ENCODE results near the gene SOX10. TPM values are rescaled to one million over a fixed set of nuclear protein-coding genes. Genes with fewer than 3 reads are reported as not detected.

Gene SOX10
- total RNA-seq, 1 experiment from 2014 or later = 2.4 TPM

DNA sequence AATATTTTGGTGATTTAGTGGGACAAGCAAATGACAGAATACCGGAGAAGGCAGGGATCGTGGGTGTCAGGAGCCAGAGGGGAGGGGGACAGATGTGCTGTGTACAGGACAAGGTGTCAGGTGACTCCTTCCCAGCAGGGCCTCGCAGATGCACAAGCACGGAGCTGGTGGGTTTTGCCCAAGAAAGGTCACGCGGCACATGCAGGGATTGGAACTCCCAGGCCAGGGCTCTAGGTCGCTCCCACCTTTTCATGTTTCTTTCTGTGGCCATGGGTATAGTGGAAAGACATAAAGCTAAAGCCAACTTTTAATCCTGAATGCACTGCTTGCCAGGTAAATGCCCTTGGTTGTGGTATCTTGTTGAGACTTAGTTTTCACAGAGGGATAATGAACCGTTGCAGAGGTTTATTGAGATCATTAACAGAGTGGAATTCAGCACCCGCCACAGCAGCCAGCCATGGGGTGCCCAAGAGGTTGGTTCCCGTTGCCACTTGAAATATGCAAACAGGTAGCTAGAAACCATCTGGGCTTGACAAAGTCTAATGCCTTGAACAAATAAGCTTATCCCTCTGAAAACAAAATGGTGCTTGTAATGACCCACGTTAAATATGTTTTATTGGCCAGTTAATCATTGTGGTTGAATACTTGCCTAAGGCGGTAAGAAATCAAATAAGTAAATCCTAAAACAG is 41.1 kb downstream of the SOX10 start:
- H3K4ac ChIP-seq (ENCODE audit: low read depth, low read length) = no peak overlapping the region
- H3K18ac ChIP-seq (ENCODE audit: insufficient read length, low read depth, low read length) = no peak overlapping the region
- no peaks in the 10 kb centered on the region for H3K79me2 ChIP-seq (ENCODE audit: insufficient read depth, low read length)
- no peaks in the 10 kb centered on the region for H3K9me3 Mint-ChIP-seq
- no peak overlapping the region for H4K8ac ChIP-seq (replicated peaks; ENCODE audit: insufficient read length, low read depth, low read length)
- no peak overlapping the region for H2AK5ac ChIP-seq (ENCODE audit: insufficient read length, low read length)
- H3K23me2 ChIP-seq (ENCODE audit: insufficient read length, low read depth, low read length, poor library complexity, severe bottlenecking) = no peaks in the 10 kb centered on the region
- no peak overlapping the region for H3K4me3 Mint-ChIP-seq
- H4K91ac ChIP-seq (ENCODE audit: insufficient read length, low read depth, low read length) = no peak overlapping the region
- H3K23ac ChIP-seq (ENCODE audit: insufficient read length, low read depth, low read length) = no peak overlapping the region
- no peak overlapping the region for H2BK12ac ChIP-seq (ENCODE audit: insufficient read length, low read depth, low read length)
- no peak for DNase-seq
- peaks cover 0 to 4% of the 10 kb centered on the region in 2 experiments; a peak in 1 of 4 replicates for H3K4me1 Mint-ChIP-seq
- H2BK20ac ChIP-seq (ENCODE audit: low read depth, low read length, poor library complexity, severe bottlenecking) = no peak overlapping the region
- no peak overlapping the region for H4K5ac ChIP-seq (ENCODE audit: insufficient read length, low read depth, low read length)
- H3K79me1 ChIP-seq (ENCODE audit: insufficient read depth, low read depth, low read length, poor library complexity, severe bottlenecking) = no peaks in the 10 kb centered on the region
- no peaks in the 10 kb centered on the region for H3K27me3 Mint-ChIP-seq (ENCODE audit: low read depth)
- no peaks in the 10 kb centered on the region for H3K4me1 ChIP-seq (ENCODE audit: insufficient read depth, low read length)
- no peaks in the 10 kb centered on the region for H3K27me3 ChIP-seq (ENCODE audit: insufficient read depth, low read length)
- H4K20me1 ChIP-seq (ENCODE audit: control insufficient read depth, insufficient read depth, insufficient read length) = no peaks in the 10 kb centered on the region
- no peak overlapping the region for H3K27ac ChIP-seq (ENCODE audit: insufficient read length, low read depth, low read length)
- no CpG with 5 or more reads among the region's 12 CpGs for WGBS (ENCODE audit: extremely low coverage, insufficient read length, low lambda C conversion rate)
- no peak overlapping the region for H2BK5ac ChIP-seq (ENCODE audit: insufficient read length, low read length)
- H3T11ph ChIP-seq (ENCODE audit: low read length) = no peak overlapping the region
- H2AFZ ChIP-seq (ENCODE audit: low read length) = no peak overlapping the region
- H3K56ac ChIP-seq (ENCODE audit: insufficient read length, low read depth, low read length) = no peak overlapping the region
- peaks cover 0 to 26% (median 14%) of the 10 kb centered on the region in 3 experiments; a peak in 6 of 7 replicates for H3K36me3 Mint-ChIP-seq (ENCODE audit: insufficient read depth in 1 of 3, low read depth in 3 of 3)
- no peak overlapping the region for H2BK15ac ChIP-seq (ENCODE audit: low read depth, low read length)
- H3K4me2 ChIP-seq (ENCODE audit: insufficient read depth, insufficient read length, low read length) = no peak overlapping the region
- H2BK120ac ChIP-seq (ENCODE audit: low read depth, low read length, poor library complexity, severe bottlenecking) = no peak overlapping the region
- no peaks in the 10 kb centered on the region for H3K9me3 ChIP-seq (ENCODE audit: control insufficient read depth, low read depth, low read length)
- TF ChIP-seq, protein P1, sequence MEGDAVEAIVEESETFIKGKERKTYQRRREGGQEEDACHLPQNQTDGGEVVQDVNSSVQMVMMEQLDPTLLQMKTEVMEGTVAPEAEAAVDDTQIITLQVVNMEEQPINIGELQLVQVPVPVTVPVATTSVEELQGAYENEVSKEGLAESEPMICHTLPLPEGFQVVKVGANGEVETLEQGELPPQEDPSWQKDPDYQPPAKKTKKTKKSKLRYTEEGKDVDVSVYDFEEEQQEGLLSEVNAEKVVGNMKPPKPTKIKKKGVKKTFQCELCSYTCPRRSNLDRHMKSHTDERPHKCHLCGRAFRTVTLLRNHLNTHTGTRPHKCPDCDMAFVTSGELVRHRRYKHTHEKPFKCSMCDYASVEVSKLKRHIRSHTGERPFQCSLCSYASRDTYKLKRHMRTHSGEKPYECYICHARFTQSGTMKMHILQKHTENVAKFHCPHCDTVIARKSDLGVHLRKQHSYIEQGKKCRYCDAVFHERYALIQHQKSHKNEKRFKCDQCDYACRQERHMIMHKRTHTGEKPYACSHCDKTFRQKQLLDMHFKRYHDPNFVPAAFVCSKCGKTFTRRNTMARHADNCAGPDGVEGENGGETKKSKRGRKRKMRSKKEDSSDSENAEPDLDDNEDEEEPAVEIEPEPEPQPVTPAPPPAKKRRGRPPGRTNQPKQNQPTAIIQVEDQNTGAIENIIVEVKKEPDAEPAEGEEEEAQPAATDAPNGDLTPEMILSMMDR (conservative IDR thresholded peaks at IDR 0.05) = no peak
- no peak overlapping the region for H3K9ac ChIP-seq (ENCODE audit: extremely low read depth, insufficient read length, low read length)
- no peak overlapping the region; a peak in 1 of 7 replicates for H3K27ac Mint-ChIP-seq
- no peak overlapping the region for H3K14ac ChIP-seq (ENCODE audit: insufficient read depth, low read length)

Data from H9 (cell line).